LoVo (cell line): ENCODE results near the gene RAET1E.
"Not testable (repeated sequence)": the region's sequence is repeated elsewhere in the genome, so short reads cannot be mapped to it uniquely, and the experiment has no call there.

Experiments
- DNase-seq: peaks from one replicate; pipeline ENCODE4 v3.0.0-alpha.2; 2016; ENCODE audit warnings: low spot score

RAET1E gene

GRCh38 chr6:149909701-149910470 lies 12.0 kb upstream of the RAET1E start:
- no peak for DNase-seq

GRCh38 chr6:149908480-149908879 lies 10.6 kb upstream of the RAET1E start:
- not testable (repeated sequence) for DNase-seq

- DNase-seq, result no peak
These were observed 9.4 kb upstream of the RAET1E start for GRCh38 chr6:149907317-149907716.

GRCh38 chr6:149906405-149906804 lies 8.5 kb upstream of the RAET1E start:
- DNase-seq, result no peak

- DNase-seq, result no peak
These were observed 8.0 kb upstream of the RAET1E start for GRCh38 chr6:149905911-149906371.

GRCh38 chr6:149905371-149905910 lies 7.5 kb upstream of the RAET1E start:
- DNase-seq, result no peak

GRCh38 chr6:149904661-149905370 lies 6.9 kb upstream of the RAET1E start:
- DNase-seq, result no peak

GRCh38 chr6:149903938-149904611 lies 6.2 kb upstream of the RAET1E start:
- DNase-seq, result no peak

GRCh38 chr6:149901444-149902140 lies 3.7 kb upstream of the RAET1E start:
- DNase-seq, result no peak

GRCh38 chr6:149900620-149901443 lies 2.9 kb upstream of the RAET1E start:
- DNase-seq, result no peak

GRCh38 chr6:149899926-149900619 lies 2.2 kb upstream of the RAET1E start:
- DNase-seq, result no peak

GRCh38 chr6:149899486-149899885 lies 1.6 kb upstream of the RAET1E start:
- no peak for DNase-seq

GRCh38 chr6:149898966-149899365 lies 1.1 kb upstream of the RAET1E start:
- DNase-seq, result no peak

- peak; percentile 59 for DNase-seq
These were observed 757 bp downstream of the RAET1E start for GRCh38 chr6:149897015-149897697.

- no peak for DNase-seq
These were observed 1.4 kb downstream of the RAET1E start for GRCh38 chr6:149896491-149896890.

- peak; percentile 60 for DNase-seq
These were observed 2.1 kb downstream of the RAET1E start for GRCh38 chr6:149895833-149896271.

- peak; percentile 62 for DNase-seq
These were observed 2.8 kb downstream of the RAET1E start for GRCh38 chr6:149895048-149895590.

- not testable (repeated sequence) for DNase-seq
These were observed 6.0 kb downstream of the RAET1E start for GRCh38 chr6:149891864-149892263.

- no peak for DNase-seq
These were observed 6.7 kb downstream of the RAET1E start for GRCh38 chr6:149891259-149891658.
